ENCODE data around the gene ALAS1.
A peak's percentile ranks its signal among the peaks of the same experiment; 100 is the strongest.

DNA sequence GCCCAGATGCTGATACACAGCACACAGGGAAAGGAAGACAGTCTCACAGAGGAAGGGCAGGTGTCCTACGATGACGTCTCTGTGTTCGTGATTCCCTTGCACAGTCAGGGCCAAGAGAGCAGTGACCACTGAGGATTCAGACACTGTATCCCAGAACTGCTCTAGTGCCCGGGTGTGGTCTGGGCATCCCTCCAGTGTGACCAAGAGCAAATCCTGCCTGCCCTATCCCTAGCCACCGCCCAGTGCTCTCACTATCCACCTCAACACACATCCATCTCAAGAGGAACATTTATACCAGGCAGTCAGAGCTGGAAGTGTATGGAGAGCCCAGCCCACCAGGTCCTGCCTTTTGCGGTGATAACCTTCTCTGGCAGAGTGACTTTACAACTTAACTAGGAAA is 51.7 kb downstream of the ALAS1 start:
- no peak for TF ChIP-seq CTCF (conservative IDR thresholded peaks at IDR 0.05; ENCODE audit: low read depth in 2 of 2)
- TF ChIP-seq EZH2 (IDR thresholded peaks at IDR 0.05; ENCODE audit: low read depth, unreplicated experiment): no peak
- TF ChIP-seq, protein P1, sequence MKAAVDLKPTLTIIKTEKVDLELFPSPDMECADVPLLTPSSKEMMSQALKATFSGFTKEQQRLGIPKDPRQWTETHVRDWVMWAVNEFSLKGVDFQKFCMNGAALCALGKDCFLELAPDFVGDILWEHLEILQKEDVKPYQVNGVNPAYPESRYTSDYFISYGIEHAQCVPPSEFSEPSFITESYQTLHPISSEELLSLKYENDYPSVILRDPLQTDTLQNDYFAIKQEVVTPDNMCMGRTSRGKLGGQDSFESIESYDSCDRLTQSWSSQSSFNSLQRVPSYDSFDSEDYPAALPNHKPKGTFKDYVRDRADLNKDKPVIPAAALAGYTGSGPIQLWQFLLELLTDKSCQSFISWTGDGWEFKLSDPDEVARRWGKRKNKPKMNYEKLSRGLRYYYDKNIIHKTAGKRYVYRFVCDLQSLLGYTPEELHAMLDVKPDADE (IDR thresholded peaks at IDR 0.05): no peak
- TF ChIP-seq REST (IDR thresholded peaks at IDR 0.05; ENCODE audit: unreplicated experiment): no peak
- no peak for TF ChIP-seq CREB1 (CRISPR knock-in tag; IDR thresholded peaks at IDR 0.05; ENCODE audit: low read depth)
- TF ChIP-seq POLR2AphosphoS5 (IDR thresholded peaks at IDR 0.05; ENCODE audit: low read depth): peak; percentile 37
- no peak for TF ChIP-seq EZH2phosphoT487 (IDR thresholded peaks at IDR 0.05; ENCODE audit: unreplicated experiment)
- TF ChIP-seq, protein P2, sequence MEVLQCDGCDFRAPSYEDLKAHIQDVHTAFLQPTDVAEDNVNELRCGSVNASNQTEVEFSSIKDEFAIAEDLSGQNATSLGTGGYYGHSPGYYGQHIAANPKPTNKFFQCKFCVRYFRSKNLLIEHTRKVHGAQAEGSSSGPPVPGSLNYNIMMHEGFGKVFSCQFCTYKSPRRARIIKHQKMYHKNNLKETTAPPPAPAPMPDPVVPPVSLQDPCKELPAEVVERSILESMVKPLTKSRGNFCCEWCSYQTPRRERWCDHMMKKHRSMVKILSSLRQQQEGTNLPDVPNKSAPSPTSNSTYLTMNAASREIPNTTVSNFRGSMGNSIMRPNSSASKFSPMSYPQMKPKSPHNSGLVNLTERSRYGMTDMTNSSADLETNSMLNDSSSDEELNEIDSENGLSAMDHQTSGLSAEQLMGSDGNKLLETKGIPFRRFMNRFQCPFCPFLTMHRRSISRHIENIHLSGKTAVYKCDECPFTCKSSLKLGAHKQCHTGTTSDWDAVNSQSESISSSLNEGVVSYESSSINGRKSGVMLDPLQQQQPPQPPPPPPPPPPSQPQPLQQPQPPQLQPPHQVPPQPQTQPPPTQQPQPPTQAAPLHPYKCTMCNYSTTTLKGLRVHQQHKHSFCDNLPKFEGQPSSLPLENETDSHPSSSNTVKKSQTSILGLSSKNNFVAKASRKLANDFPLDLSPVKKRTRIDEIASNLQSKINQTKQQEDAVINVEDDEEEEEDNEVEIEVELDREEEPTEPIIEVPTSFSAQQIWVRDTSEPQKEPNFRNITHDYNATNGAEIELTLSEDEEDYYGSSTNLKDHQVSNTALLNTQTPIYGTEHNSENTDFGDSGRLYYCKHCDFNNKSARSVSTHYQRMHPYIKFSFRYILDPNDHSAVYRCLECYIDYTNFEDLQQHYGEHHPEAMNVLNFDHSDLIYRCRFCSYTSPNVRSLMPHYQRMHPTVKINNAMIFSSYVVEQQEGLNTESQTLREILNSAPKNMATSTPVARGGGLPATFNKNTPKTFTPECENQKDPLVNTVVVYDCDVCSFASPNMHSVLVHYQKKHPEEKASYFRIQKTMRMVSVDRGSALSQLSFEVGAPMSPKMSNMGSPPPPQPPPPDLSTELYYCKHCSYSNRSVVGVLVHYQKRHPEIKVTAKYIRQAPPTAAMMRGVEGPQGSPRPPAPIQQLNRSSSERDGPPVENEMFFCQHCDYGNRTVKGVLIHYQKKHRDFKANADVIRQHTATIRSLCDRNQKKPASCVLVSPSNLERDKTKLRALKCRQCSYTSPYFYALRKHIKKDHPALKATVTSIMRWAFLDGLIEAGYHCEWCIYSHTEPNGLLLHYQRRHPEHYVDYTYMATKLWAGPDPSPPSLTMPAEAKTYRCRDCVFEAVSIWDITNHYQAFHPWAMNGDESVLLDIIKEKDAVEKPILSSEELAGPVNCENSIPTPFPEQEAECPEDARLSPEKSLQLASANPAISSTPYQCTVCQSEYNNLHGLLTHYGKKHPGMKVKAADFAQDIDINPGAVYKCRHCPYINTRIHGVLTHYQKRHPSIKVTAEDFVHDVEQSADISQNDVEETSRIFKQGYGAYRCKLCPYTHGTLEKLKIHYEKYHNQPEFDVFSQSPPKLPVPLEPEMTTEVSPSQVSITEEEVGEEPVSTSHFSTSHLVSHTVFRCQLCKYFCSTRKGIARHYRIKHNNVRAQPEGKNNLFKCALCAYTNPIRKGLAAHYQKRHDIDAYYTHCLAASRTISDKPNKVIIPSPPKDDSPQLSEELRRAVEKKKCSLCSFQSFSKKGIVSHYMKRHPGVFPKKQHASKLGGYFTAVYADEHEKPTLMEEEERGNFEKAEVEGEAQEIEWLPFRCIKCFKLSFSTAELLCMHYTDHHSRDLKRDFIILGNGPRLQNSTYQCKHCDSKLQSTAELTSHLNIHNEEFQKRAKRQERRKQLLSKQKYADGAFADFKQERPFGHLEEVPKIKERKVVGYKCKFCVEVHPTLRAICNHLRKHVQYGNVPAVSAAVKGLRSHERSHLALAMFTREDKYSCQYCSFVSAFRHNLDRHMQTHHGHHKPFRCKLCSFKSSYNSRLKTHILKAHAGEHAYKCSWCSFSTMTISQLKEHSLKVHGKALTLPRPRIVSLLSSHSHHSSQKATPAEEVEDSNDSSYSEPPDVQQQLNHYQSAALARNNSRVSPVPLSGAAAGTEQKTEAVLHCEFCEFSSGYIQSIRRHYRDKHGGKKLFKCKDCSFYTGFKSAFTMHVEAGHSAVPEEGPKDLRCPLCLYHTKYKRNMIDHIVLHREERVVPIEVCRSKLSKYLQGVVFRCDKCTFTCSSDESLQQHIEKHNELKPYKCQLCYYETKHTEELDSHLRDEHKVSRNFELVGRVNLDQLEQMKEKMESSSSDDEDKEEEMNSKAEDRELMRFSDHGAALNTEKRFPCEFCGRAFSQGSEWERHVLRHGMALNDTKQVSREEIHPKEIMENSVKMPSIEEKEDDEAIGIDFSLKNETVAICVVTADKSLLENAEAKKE (CRISPR knock-in tag; IDR thresholded peaks at IDR 0.05): no peak
- no peak for TF ChIP-seq JUNB (IDR thresholded peaks at IDR 0.05; ENCODE audit: unreplicated experiment)
- TF ChIP-seq ZNF114 (CRISPR knock-in tag; IDR thresholded peaks at IDR 0.05): no peak
- no peak for TF ChIP-seq NANOG (IDR thresholded peaks at IDR 0.05; ENCODE audit: borderline replicate concordance)
- TF ChIP-seq ZNF331 (CRISPR knock-in tag; IDR thresholded peaks at IDR 0.05; ENCODE audit: low read depth): no peak

Measured in GM23338 (cell line).